ENCODE data around the gene PRRX1.

PRRX1 gene

GRCh38 chr1:170685166-170685565, 21.2 kb downstream of the PRRX1 start:
- no peak for TF ChIP-seq JUND (IDR thresholded peaks at IDR 0.05; ENCODE audit: low read depth)
- in situ Hi-C loops (cut with HindIII; ENCODE audit: low pct_unique_long_range_greater_than_20kb, low sequenced_read_pairs): no loop called here
- DNase-seq (ENCODE audit: low read depth in 1 of 2, low spot score in 1 of 2): no peak

DNA sequence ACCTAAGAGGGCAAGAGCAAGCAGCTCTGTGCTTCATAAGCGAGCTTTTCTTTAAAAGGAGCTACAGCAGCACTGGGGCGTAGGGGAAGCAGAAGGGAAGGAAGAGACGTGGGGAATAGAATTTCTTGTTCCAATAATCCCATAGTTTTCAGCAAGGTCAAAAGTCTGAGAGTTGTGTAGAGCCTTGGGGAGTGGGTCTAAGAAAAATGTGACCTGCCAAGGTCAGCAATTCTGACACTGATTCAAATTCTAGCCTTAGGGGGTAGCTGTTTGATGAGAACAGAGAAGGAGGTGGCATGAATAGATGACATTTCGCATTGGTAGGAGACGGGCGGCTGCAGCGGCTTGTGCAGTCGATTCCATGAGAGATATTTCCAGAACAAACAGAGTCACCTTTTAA, 22.4 kb downstream of the PRRX1 start:
- in situ Hi-C loops (cut with HindIII; ENCODE audit: low pct_unique_long_range_greater_than_20kb, low sequenced_read_pairs): no loop called here
- DNase-seq (ENCODE audit: low read depth in 1 of 2, low spot score in 1 of 2): no peak
- no peak for TF ChIP-seq JUND (IDR thresholded peaks at IDR 0.05; ENCODE audit: low read depth)

- in situ Hi-C loops (cut with HindIII; ENCODE audit: low pct_unique_long_range_greater_than_20kb, low sequenced_read_pairs): no loop called here
- no peak for DNase-seq (ENCODE audit: low read depth in 1 of 2, low spot score in 1 of 2)
- TF ChIP-seq JUND (IDR thresholded peaks at IDR 0.05; ENCODE audit: low read depth): no peak
Observed at GRCh38 chr1:170687621-170688020, 23.7 kb downstream of the PRRX1 start.

GRCh38 chr1:170691258-170691657, 27.3 kb downstream of the PRRX1 start:
- in situ Hi-C loops (cut with HindIII; ENCODE audit: low pct_unique_long_range_greater_than_20kb, low sequenced_read_pairs): no loop called here
- TF ChIP-seq JUND (IDR thresholded peaks at IDR 0.05; ENCODE audit: low read depth): no peak
- DNase-seq (ENCODE audit: low read depth in 1 of 2, low spot score in 1 of 2): no peak

GRCh38 chr1:170692866-170693575, 29.1 kb downstream of the PRRX1 start:
- TF ChIP-seq JUND (IDR thresholded peaks at IDR 0.05; ENCODE audit: low read depth): no peak
- in situ Hi-C loops (cut with HindIII; ENCODE audit: low pct_unique_long_range_greater_than_20kb, low sequenced_read_pairs): no loop called here
- no peak for DNase-seq (ENCODE audit: low read depth in 1 of 2, low spot score in 1 of 2)

GRCh38 chr1:170694172-170694926, 30.4 kb downstream of the PRRX1 start:
- in situ Hi-C loops (cut with HindIII; ENCODE audit: low pct_unique_long_range_greater_than_20kb, low sequenced_read_pairs): no loop called here

DNA sequence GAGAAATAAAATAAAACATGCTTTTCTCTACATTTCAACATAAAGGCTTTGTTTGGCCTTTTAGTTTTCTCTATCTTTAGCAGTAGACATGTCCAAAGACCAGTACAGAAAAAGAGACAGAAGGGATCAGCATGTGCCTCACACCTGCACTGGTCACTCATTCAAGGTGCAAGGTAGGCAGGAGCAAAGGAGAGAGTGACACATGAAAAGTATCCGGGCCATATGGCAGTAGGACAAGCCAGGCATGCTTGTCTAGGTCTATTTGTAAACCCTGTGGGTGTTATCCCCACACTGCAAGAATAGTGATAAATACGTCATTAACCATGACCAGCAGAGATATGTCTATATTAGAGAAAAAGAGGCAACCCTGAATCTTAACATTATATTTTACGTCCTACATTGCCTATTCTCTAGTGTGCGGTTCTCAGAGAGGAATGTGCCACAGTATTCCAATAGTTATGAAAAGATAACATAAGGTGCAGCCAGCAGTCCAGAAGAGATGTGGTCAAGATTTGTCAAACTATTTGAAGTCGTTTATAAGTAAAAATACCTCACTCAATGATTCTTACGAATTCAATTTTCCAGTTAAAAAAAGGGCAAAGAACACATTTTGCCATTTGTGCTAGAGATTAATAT, 32.1 kb downstream of the PRRX1 start:
- no peak for TF ChIP-seq JUND (IDR thresholded peaks at IDR 0.05; ENCODE audit: low read depth)
- no peak for DNase-seq (ENCODE audit: low read depth in 1 of 2, low spot score in 1 of 2)
- in situ Hi-C loops (cut with HindIII; ENCODE audit: low pct_unique_long_range_greater_than_20kb, low sequenced_read_pairs): no loop called here

More at GRCh38 chr1:170694172-170694926, 30.4 kb downstream of the PRRX1 start:
- TF ChIP-seq JUND (IDR thresholded peaks at IDR 0.05; ENCODE audit: low read depth): no peak
- no peak for DNase-seq (ENCODE audit: low read depth in 1 of 2, low spot score in 1 of 2)

DNA sequence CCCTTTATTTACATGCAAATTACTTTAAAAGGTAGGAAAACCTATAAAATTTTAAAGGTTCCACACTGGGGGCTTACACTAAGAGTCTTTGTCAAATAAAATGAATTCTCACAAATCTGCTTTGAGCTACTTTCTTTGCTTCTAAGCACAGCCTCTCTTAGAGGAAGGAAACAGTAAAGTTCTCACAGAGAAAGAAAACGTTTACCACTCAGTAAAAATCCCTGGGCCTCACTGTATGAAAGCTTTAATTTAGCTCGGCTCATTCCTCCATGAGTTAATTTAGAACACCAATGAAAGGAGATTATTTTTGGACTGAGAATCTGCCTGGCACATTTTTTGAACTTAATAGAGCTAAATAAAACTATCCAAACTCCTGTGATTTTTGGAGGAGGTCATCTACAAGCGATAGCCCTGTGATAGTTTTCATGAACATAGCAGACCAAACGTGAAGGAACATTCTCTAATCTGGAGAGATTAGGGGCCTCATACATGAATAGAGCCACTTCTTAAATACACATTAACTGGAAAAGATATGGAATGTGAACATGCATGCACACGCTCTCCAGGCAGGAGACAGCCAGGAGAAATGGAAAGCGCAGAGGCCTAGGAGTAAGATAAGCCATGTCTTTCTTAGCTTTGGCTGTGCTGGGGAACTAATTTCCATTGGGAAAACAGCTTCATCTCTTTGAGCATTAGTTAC, 32.8 kb downstream of the PRRX1 start:
- no peak for TF ChIP-seq JUND (IDR thresholded peaks at IDR 0.05; ENCODE audit: low read depth)
- in situ Hi-C loops (cut with HindIII; ENCODE audit: low pct_unique_long_range_greater_than_20kb, low sequenced_read_pairs): no loop called here
- DNase-seq (ENCODE audit: low read depth in 1 of 2, low spot score in 1 of 2): no peak

GRCh38 chr1:170697316-170697715, 33.4 kb downstream of the PRRX1 start:
- in situ Hi-C loops (cut with HindIII; ENCODE audit: low pct_unique_long_range_greater_than_20kb, low sequenced_read_pairs): no loop called here
- no peak for DNase-seq (ENCODE audit: low read depth in 1 of 2, low spot score in 1 of 2)
- TF ChIP-seq JUND (IDR thresholded peaks at IDR 0.05; ENCODE audit: low read depth): no peak

GRCh38 chr1:170698301-170699275, 34.7 kb downstream of the PRRX1 start:
- TF ChIP-seq JUND (IDR thresholded peaks at IDR 0.05; ENCODE audit: low read depth): no peak
- in situ Hi-C loops (cut with HindIII; ENCODE audit: low pct_unique_long_range_greater_than_20kb, low sequenced_read_pairs): no loop called here
- no peak for DNase-seq (ENCODE audit: low read depth in 1 of 2, low spot score in 1 of 2)

DNA sequence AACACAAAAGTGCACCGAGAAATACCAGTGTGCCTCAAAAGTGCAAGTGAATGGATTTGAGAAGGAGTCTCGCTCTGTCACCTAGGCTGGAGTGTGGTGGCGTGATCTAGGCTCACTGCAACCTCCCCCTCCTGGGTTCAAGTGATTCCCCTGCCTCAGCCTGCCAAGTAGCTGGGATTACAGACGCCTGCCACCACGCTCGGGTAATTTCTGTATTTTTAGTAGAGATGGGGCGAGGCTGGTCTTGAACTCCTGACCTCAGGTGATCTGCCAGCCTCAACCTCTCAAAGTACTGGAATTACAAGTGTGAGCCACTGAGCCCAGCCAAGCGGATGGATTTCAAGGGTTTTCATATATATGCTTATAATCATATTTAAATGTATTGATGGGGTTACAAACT, 35.8 kb downstream of the PRRX1 start:
- TF ChIP-seq JUND (IDR thresholded peaks at IDR 0.05; ENCODE audit: low read depth): no peak
- in situ Hi-C loops (cut with HindIII; ENCODE audit: low pct_unique_long_range_greater_than_20kb, low sequenced_read_pairs): no loop called here
- DNase-seq (ENCODE audit: low read depth in 1 of 2, low spot score in 1 of 2): no peak
